ENCODE data around the gene NANOS3. TPM values are rescaled to one million over a fixed set of nuclear protein-coding genes. Genes with fewer than 3 reads are reported as not detected.

Gene NANOS3
- total and polyA plus RNA-seq, 9 of the 15 experiments (the other 6 are each of a cell fraction or from before 2014, with no cell fraction given) = not detected

- TF ChIP-seq, protein P1, sequence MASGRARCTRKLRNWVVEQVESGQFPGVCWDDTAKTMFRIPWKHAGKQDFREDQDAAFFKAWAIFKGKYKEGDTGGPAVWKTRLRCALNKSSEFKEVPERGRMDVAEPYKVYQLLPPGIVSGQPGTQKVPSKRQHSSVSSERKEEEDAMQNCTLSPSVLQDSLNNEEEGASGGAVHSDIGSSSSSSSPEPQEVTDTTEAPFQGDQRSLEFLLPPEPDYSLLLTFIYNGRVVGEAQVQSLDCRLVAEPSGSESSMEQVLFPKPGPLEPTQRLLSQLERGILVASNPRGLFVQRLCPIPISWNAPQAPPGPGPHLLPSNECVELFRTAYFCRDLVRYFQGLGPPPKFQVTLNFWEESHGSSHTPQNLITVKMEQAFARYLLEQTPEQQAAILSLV (tag; IDR thresholded peaks at IDR 0.05) = no peak
- TF ChIP-seq, protein P2, sequence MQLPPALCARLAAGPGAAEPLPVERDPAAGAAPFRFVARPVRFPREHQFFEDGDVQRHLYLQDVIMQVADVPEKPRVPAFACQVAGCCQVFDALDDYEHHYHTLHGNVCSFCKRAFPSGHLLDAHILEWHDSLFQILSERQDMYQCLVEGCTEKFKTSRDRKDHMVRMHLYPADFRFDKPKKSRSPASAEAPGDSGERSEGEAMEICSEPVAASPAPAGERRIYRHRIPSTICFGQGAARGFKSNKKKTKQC (CRISPR knock-in tag; IDR thresholded peaks at IDR 0.05) = peak; percentile 97
- no peak for TF ChIP-seq MCM3 (IDR thresholded peaks at IDR 0.05)
- TF ChIP-seq, protein P3, sequence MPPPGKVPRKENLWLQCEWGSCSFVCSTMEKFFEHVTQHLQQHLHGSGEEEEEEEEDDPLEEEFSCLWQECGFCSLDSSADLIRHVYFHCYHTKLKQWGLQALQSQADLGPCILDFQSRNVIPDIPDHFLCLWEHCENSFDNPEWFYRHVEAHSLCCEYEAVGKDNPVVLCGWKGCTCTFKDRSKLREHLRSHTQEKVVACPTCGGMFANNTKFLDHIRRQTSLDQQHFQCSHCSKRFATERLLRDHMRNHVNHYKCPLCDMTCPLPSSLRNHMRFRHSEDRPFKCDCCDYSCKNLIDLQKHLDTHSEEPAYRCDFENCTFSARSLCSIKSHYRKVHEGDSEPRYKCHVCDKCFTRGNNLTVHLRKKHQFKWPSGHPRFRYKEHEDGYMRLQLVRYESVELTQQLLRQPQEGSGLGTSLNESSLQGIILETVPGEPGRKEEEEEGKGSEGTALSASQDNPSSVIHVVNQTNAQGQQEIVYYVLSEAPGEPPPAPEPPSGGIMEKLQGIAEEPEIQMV (tag; conservative IDR thresholded peaks at IDR 0.05; ENCODE audit: low read depth) = no peak
- no peak for TF ChIP-seq KLF10 (CRISPR knock-in tag; IDR thresholded peaks at IDR 0.05)
- no peak for TF ChIP-seq TAF7 (tag; IDR thresholded peaks at IDR 0.05)
- TF ChIP-seq NRF1 (conservative IDR thresholded peaks at IDR 0.05 in 1 of 2, IDR thresholded peaks at IDR 0.05 in 1 of 2) = peak; percentile 98 to 99
- TF ChIP-seq, protein P4, sequence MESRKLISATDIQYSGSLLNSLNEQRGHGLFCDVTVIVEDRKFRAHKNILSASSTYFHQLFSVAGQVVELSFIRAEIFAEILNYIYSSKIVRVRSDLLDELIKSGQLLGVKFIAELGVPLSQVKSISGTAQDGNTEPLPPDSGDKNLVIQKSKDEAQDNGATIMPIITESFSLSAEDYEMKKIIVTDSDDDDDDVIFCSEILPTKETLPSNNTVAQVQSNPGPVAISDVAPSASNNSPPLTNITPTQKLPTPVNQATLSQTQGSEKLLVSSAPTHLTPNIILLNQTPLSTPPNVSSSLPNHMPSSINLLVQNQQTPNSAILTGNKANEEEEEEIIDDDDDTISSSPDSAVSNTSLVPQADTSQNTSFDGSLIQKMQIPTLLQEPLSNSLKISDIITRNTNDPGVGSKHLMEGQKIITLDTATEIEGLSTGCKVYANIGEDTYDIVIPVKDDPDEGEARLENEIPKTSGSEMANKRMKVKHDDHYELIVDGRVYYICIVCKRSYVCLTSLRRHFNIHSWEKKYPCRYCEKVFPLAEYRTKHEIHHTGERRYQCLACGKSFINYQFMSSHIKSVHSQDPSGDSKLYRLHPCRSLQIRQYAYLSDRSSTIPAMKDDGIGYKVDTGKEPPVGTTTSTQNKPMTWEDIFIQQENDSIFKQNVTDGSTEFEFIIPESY (CRISPR knock-in tag; IDR thresholded peaks at IDR 0.05) = 0 out of 2 replicates have a peak, but pooled peaks have one; percentile 16
- TF ChIP-seq, protein P5, sequence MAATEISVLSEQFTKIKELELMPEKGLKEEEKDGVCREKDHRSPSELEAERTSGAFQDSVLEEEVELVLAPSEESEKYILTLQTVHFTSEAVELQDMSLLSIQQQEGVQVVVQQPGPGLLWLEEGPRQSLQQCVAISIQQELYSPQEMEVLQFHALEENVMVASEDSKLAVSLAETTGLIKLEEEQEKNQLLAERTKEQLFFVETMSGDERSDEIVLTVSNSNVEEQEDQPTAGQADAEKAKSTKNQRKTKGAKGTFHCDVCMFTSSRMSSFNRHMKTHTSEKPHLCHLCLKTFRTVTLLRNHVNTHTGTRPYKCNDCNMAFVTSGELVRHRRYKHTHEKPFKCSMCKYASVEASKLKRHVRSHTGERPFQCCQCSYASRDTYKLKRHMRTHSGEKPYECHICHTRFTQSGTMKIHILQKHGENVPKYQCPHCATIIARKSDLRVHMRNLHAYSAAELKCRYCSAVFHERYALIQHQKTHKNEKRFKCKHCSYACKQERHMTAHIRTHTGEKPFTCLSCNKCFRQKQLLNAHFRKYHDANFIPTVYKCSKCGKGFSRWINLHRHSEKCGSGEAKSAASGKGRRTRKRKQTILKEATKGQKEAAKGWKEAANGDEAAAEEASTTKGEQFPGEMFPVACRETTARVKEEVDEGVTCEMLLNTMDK (IDR thresholded peaks at IDR 0.05; ENCODE audit: borderline replicate concordance, insufficient read depth, low read depth, low read length, poor library complexity, severe bottlenecking) = no peak
- TF ChIP-seq ZNF143 (CRISPR knock-in tag; IDR thresholded peaks at IDR 0.05) = peak; percentile 99
- TF ChIP-seq EP400 (IDR thresholded peaks at IDR 0.05) = peak; percentile 57; the same call in 1 of the 2 replicates
- TF ChIP-seq ZBTB43 (CRISPR knock-in tag; IDR thresholded peaks at IDR 0.05) = no peak
- TF ChIP-seq HDAC8 (tag; IDR thresholded peaks at IDR 0.05) = no peak
- TF ChIP-seq HES1 (IDR thresholded peaks at IDR 0.05; ENCODE audit: low read depth) = no peak
- no peak for TF ChIP-seq POLR2AphosphoS2 (IDR thresholded peaks at IDR 0.05; ENCODE audit: low read length)
- peak; percentile 80 for TF ChIP-seq ATF7 (IDR thresholded peaks at IDR 0.05)
- TF ChIP-seq STAT5A (IDR thresholded peaks at IDR 0.05; ENCODE audit: borderline replicate concordance, low read length) = no peak
- peak; percentile 63; the same call in 1 of the 2 replicates for TF ChIP-seq NFIC (IDR thresholded peaks at IDR 0.05)
Measured at GRCh38 chr19:13905634-13906520, 28.9 kb downstream of the NANOS3 start, which contains the start of the genes BRME1 and CC2D1A (continued).
